GM12878 (cell line): ENCODE data around the gene PCSK2. TPM values are rescaled to one million over a fixed set of nuclear protein-coding genes. Genes with fewer than 3 reads are reported as not detected.

Experiments
- ATAC-seq: fragments of 200-7000 bp; cut with Tn5 transposase; 3 replicates; pipeline ENCODE4 v1.9.1; 2020; ENCODE audit warnings: mild to moderate bottlenecking, moderate library complexity
- BruUV-seq: library from RNA; stranded (reverse); fragments of 400-500 nt; replicated peaks from 2 replicates; lab custom pipeline; 2021; lab: Mats Ljungman, UMichigan
- CTCF ChIA-PET: fragments of 300-600 bp; sonication (Branson Sonifier 250); formaldehyde crosslinking; extraction: SDS; loops from one replicate; lab custom pipeline; 2021; ENCODE audit warnings: inconsistent platforms; lab: Yijun Ruan, JAX
- POLR2A ChIA-PET: fragments of 350-600 bp; formaldehyde crosslinking; extraction: SDS; loops from one replicate; lab custom pipeline; 2021; ENCODE audit warnings: inconsistent platforms; lab: Charles Lee
- RAD21 ChIA-PET: fragments of 300-600 bp; sonication (Branson Sonifier 250); formaldehyde crosslinking; loops from one replicate; lab custom pipeline; 2023; ENCODE audit warnings: antibody characterized with exemption; ENCODE audit not compliant: unreplicated experiment; lab: Charles Lee
- SMC1A ChIA-PET: fragments of 300-600 bp; sonication (Branson Sonifier 250); formaldehyde crosslinking; loops from one replicate; lab custom pipeline; 2023; ENCODE audit not compliant: unreplicated experiment, uncharacterized antibody; lab: Charles Lee
- DNase-seq: peaks from one replicate; pipeline ENCODE4 v3.0.0-alpha.2; 2011; ENCODE audit warnings: low read depth, low spot score
- FAIRE-seq: peaks from 3 replicates; lab custom pipeline; 2011; peaks lifted over from hg19 to GRCh38; lab: Jason Lieb, UNC
- H2AFZ ChIP-seq: 2 replicates; pipeline ENCODE4 v1.6.0; 2011; ENCODE audit warnings: low read depth, low read length, control low read depth; ENCODE audit not compliant: control insufficient read depth
- H3K27ac ChIP-seq: 2 replicates; pipeline ENCODE4 v1.5.1; 2011; ENCODE audit warnings: control low read depth; ENCODE audit not compliant: control insufficient read depth, insufficient read depth
- H3K27me3 ChIP-seq, 2 experiments: replicated peaks in 1 of 2; 2 replicates each; pipeline versions ENCODE4 v1.6.0 to v1.6.1; 2011; ENCODE audit warnings: low read length in 1 of 2; ENCODE audit not compliant: control insufficient read depth in 2 of 2, insufficient read depth in 2 of 2
- H3K36me3 ChIP-seq, 2 experiments: 2 replicates each; pipeline ENCODE4 v1.5.1; 2011; ENCODE audit warnings: low read length in 1 of 2; ENCODE audit not compliant: control insufficient read depth in 2 of 2, insufficient read depth in 2 of 2
- H3K4me1 ChIP-seq: 2 replicates; pipeline ENCODE4 v1.6.1; 2011; ENCODE audit warnings: mild to moderate bottlenecking, low read length, moderate library complexity, mixed read lengths; ENCODE audit not compliant: control insufficient read depth, insufficient read depth
- H3K4me2 ChIP-seq: 2 replicates; pipeline ENCODE4 v1.6.0; 2011; ENCODE audit warnings: control low read depth; ENCODE audit not compliant: control insufficient read depth, insufficient read depth
- H3K4me3 ChIP-seq: fragments of 200-600 bp; sonication (generic); 2 replicates; pipeline ENCODE4 v1.5.1; 2016
- H3K79me2 ChIP-seq: 2 replicates; pipeline ENCODE4 v1.6.0; 2011; ENCODE audit warnings: low read length; ENCODE audit not compliant: control insufficient read depth, insufficient read depth
- H3K9ac ChIP-seq: 2 replicates; pipeline ENCODE4 v1.8.0; 2011; ENCODE audit warnings: low read length, control low read depth, mixed read lengths; ENCODE audit not compliant: control insufficient read depth, insufficient read depth
- H3K9me3 ChIP-seq: replicated peaks from 3 replicates; pipeline ENCODE4 v1.5.1; 2011; ENCODE audit warnings: mild to moderate bottlenecking, low read length; ENCODE audit not compliant: control insufficient read depth, insufficient read depth
- H4K20me1 ChIP-seq: 2 replicates; pipeline ENCODE4 v1.6.0; 2011; ENCODE audit not compliant: control insufficient read depth, insufficient read depth
- BRCA1 ChIP-seq: IDR thresholded peaks from 2 replicates; pipeline ENCODE4 v1.6.1; 2011; ENCODE audit warnings: low read depth, low read length, improper control_type of control experiment
- CHD2 ChIP-seq: IDR thresholded peaks from 2 replicates; pipeline ENCODE4 v1.6.1; 2011; ENCODE audit warnings: low read depth, low read length, improper control_type of control experiment, borderline replicate concordance
- ESRRA ChIP-seq: IDR thresholded peaks from 2 replicates; pipeline ENCODE4 v1.6.1; 2012; ENCODE audit warnings: mild to moderate bottlenecking, low read length, improper control_type of control experiment
- HDAC6 ChIP-seq: fragments of 200-600 bp; sonication (generic); IDR thresholded peaks from one replicate; pipeline ENCODE4 v1.8.0; 2017; ENCODE audit warnings: antibody characterized with exemption; ENCODE audit not compliant: unreplicated experiment
- SPI1 ChIP-seq: IDR thresholded peaks from 2 replicates; pipeline ENCODE4 v1.6.1; 2011; ENCODE audit warnings: low read depth, mild to moderate bottlenecking, low read length, moderate library complexity, borderline replicate concordance; ENCODE audit not compliant: insufficient read depth
- TCF7 ChIP-seq: IDR thresholded peaks from 2 replicates; pipeline ENCODE4 v1.6.1; 2014; ENCODE audit warnings: antibody characterized with exemption, borderline replicate concordance
- WGBS: methylation state at CpG from one replicate; pipeline ENCODE4 v1.1.6; 2016; ENCODE audit warnings: low lambda C conversion rate; ENCODE audit not compliant: insufficient replicate concordance, insufficient coverage; ENCODE audit errors: missing lambda C conversion rate; 5-methylcytosine and 5-hydroxymethylcytosine counted together
- in situ Hi-C: fragments of 300-500 bp; cut with MboI; formaldehyde crosslinking; loops from 9 replicates; pipeline ENCODE4 v1.14.3; 2018; ENCODE audit warnings: mixed read lengths
- intact Hi-C: fragments of 100-400 bp; cut with micrococcal nuclease; formaldehyde crosslinking; loops from one replicate; pipeline ENCODE4 v1.14.2; 2022; ENCODE audit not compliant: unreplicated experiment
- polyA plus RNA-seq, 11 experiments: library from polyadenylated mRNA; depleted of rRNA in 4 of 11; unstranded in 6 of 11; stranded (reverse) in 5 of 11; fragments of >200 nt; fragmentation: Nextera tagmentation in 4 of 11; fragmentation: Illumina TruSeq in 1 of 11; extraction: Ambion mirVana in 4 of 11; extraction: Trizol in 1 of 11; gene quantifications; 1 replicate in 1 of 11; 2 replicates in 10 of 11; pipeline versions ENCODE4 v1.2.1 to v1.2.3, GENCODE V29; 2011 to 2016; ENCODE audit warnings: inconsistent platforms in 2 of 11, missing spikeins in 2 of 11, low read depth in 1 of 11
- total RNA-seq, 4 experiments: library from RNA; depleted of rRNA in 3 of 4; stranded (reverse); fragments of >200 nt in 3 of 4; fragmentation: Illumina TruSeq in 1 of 4; extraction: Trizol in 1 of 4; gene quantifications; 2 replicates each; pipeline versions ENCODE4 v1.2.1 to v1.2.3, GENCODE V29; 2013 to 2021
- TF ChIP-seq, protein P1 (sequence below): IDR thresholded peaks from 2 replicates; pipeline ENCODE4 v1.6.1; 2011; ENCODE audit warnings: low read depth, mild to moderate bottlenecking, low read length, moderate library complexity, borderline replicate concordance; ENCODE audit errors: extremely low read depth

PCSK2 gene
- total and polyA plus RNA-seq, 10 of the 15 experiments (the other 5 are each of a cell fraction or from before 2014, with no cell fraction given), result not detected

- Histone ChIP-seq H3K79me2 (no peaks in the 10 kb centered on the region), H3K27ac (no peak overlapping the region), H3K4me2 (no peak overlapping the region), H4K20me1 (no peaks in the 10 kb centered on the region), H3K4me1 (no peaks in the 10 kb centered on the region), H3K9ac (no peak overlapping the region), H3K4me3 (no peak overlapping the region), H3K36me3 (no peaks in the 10 kb centered on the region), H3K9me3 (no peaks in the 10 kb centered on the region), H2AFZ (no peak overlapping the region), H3K27me3 (peaks cover 0 to 3% of the 10 kb centered on the region in 2 experiments; a peak in 1 of 4 replicates)
- TF ChIP-seq HDAC6 (no peak), BRCA1 (no peak), ESRRA (no peak), SPI1 (no peak), TCF7 (no peak), CHD2 (no peak)
- TF ChIP-seq, protein P1, sequence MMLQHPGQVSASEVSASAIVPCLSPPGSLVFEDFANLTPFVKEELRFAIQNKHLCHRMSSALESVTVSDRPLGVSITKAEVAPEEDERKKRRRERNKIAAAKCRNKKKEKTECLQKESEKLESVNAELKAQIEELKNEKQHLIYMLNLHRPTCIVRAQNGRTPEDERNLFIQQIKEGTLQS, result no peak
- BruUV-seq, result no TSS peak
- CTCF ChIA-PET, result no interaction called here
- SMC1A ChIA-PET, result interaction anchor here (1.3 kb wide), 1 partner anchor 20 kb away, joined by 3 read pairs; no protein-coding TSS in a partner anchor
- POLR2A ChIA-PET, result no interaction called here
- DNase-seq (no peak), FAIRE-seq (no peak), ATAC-seq (no peak)
- intact Hi-C loops, result no loop called here
- RAD21 ChIA-PET, result no interaction called here
- in situ Hi-C loops, result no loop called here
- 27% methylated on average over 7 of the region's 7 CpGs for WGBS
Measured at GRCh38 chr20:17205084-17205813, 21.6 kb upstream of the PCSK2 start.
